HG03097 (cell line): ENCODE data around the gene TEX51.

Experiments used
- ATAC-seq: cut with Tn5 transposase; IDR thresholded peaks from one replicate; pipeline ENCODE4 v1.9.1; 2021; ENCODE audit not compliant: unreplicated experiment, low FRiP score

The TEX51 gene

DNA sequence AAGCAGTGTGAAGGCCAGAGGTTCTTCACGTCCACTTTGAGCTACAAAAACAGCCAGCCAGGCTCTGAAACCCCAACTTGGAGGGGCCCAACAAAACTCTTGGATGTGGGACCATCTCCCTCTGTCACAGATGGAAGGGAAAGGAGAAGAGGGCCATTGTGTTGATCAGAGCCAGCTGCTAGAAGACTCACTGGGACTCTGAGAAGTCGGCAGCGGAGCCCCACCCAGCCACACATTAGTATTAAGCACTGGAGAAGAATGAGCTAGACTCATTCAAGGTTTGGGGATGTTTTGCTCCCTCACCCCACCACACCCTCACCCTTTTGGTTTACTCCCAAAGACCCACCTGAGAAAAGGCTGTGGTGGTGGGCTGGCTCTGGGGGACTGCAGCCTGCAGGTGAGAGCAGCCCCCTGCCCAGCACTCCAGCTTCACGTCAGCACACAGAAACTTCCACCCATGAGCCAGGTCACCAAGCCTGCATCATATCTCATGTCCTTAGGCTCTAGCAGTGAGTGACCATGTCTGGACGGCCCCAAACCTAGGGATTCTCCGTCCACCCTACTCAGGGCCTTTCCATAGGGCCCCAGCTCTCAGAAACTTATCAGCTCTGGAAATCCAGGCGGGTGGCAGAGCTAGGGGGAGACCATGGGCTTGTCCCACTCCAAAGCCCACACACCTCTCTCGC is 12.6 kb downstream of the TEX51 start:
- ATAC-seq, result no peak

DNA sequence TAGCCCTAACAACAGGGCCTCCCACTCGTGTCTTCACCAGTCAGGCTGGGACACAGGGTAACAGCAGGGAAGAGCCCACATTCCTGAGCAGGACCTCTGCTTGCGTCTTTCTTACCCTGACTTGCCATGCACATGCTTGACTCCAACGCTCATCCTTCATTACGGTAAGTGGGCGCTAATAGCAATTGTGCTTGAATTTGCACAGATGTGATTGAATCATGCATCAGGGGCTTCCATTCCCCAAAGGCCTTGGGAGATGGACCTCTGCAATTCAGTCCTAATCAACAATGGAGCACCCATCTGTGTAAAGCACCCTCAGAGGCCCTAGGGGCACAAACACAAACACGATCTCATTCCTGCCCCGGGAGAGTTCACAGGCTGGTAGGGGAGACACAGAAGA is 13.5 kb downstream of the TEX51 start:
- no peak for ATAC-seq

DNA sequence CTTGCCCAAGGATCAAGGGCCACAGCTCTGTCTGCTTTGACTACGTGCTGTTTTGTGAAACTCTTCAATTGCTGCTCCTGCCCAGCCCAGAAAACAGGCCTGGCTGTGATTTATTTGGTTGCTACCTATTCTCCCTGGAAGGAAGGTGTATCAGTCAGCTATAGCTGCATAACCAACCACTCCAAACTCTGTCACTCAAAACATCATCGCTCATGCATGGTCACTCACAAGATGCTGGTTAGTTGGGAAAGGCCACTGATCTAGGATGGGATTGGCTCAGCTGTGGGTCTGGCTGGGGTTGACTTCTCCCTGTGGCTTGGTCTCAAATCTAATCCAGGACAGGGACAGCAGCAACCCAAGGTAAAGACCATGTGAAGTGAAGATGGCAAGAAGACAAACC is 14.6 kb downstream of the TEX51 start:
- no peak for ATAC-seq

DNA sequence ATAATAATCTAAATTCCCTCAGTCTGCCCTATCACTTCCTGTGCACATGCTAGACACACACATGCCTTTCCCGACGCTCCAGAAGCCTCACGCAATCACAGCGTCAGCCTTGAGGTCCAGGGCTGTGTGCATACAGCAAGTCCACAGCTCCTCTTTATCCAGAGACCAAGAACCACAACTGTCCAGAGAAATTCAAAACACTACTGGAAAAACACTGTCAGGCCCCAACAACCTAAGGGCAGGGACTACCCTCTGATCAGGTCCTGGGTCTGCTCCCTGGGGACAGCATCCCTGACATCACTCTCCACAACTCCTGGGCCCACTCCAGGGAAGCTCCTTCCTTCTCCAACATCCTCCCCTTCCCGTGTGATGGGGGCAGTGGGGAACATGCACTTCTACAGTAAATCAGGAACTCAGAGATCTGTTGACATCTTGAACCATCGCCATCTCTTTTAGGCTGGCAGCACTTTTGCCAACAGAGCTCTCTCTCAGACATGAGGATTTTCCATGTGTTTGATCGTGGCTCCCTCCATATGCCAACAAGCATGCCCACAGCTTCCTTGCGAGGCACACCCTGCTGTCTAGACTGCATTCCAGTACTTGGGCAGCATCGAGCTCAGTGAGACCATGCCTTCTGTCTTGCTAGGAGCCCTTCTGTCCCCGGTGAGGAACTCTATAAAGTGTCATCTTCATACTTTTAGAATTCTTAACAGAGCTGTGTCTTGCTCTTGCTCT is 15.4 kb downstream of the TEX51 start:
- no peak for ATAC-seq

DNA sequence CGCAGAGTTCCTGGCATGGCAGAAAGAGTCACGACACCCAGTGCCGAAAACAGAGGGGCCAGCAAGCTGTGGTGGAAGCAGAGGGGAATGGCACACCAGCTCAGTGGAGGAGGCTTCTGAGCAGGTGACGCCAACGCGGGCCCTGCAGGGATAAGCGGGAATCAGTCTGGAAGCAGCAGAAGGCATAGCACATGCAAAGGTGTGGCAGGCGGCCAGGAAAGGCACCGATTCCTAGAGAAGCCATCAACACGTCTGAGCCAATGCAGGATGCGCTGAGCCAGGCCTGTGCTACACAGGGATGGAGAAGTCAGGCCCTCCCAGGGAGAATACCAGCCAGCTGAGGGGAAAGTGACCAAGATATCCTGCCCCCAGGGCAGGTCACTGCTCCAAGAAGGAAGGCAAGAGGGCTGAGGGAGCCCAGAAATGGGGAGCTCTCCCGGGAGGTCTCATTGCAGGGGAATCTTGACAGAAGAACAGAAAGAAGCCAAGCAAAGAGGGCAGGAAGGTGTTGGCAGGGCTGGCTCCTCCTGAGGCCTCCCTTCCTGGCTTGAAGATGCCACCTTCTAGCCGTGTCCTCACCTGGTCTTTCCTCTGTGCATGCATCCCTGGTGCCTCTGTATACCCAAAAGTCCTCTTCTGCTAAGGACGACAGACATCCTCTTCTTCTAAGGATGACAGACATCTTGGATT is 16.3 kb downstream of the TEX51 start:
- no peak for ATAC-seq

DNA sequence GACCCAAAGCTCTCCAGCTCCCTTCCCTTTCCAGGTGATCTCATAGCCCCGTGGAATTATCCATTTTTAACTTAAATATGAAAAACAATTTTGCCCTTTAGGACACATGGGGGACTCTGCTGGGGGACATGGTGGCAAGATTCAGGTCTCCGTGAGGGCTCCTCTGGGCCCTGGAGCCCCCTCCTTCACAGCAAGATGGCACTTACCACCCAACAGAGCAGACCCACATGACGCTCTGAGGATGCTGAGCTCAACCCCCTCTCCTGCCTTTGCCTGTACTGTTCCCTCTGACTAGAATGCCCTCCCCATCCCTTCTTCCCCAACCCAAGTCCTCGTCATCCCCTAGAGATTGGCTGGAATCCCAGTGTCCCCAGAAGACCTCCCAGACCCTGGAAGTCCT is 17.2 kb downstream of the TEX51 start:
- ATAC-seq, result no peak

DNA sequence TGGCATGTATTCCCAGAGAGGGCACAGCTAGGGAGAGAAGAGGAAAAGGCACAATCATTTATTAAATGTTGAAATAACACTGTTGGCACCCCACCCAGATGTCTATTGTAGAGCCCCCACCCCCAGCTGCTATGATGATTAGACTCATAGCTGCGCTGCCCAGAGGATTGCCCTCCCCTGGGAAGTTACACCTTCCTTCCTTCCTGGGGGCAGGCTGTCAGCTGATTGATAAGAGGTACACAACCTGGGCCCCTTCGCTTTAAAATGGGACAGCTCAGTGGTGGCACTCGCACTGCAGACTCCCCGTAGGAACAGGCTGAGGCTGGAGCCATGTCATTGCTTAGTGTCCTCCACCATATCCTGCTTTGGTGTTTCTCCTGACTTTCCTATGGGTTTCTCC is 18.1 kb downstream of the TEX51 start:
- no peak for ATAC-seq

DNA sequence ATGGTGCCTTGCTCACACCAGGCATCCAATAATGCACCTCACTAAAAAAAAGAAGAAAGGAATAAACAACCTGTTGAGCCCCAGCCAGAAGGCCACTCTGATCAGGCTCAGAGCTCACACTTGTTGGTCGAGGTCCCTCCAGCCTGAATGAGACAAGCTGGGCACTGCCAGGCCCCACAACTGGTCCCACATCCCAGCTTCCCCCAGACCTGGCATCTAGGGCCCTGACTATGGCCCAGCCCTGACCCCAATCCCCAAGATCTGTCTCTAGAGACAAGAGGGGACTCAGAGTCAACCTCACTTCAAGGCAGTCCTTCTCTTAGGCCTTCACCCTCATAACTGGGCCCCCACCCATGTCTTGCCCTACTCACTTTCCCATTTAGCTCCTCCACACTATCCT is 22.4 kb downstream of the TEX51 start:
- no peak for ATAC-seq

DNA sequence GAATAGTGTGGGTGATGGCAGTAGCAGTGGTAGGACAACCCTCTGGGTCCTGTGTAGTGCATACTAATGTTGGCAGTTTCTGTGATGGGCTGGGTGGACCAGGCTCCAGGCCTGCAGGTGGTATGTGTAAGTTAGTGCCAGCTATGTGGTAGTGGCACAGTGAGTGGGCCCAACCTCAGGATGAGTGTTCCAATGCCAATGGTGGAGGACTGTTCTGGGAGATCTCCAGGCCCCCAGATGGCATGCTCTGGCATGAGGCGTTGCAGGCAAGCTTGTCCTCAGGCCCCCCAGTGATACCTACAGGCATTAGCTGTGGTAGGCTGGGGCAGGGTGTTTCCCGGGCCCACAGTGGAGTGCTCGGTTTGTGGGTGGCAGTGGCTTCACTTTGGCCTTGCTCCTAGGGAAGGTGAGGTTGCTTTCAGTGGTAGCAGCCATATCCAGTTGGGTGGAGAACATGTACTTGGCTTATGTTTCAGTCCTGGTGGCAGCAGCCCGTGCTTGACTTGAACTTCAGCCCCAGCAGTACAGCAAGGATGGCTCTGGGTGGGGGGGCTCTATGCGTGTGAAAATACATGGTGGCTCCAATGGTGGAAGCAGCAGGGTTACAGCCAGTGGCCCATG is 32.4 kb downstream of the TEX51 start:
- no peak for ATAC-seq

DNA sequence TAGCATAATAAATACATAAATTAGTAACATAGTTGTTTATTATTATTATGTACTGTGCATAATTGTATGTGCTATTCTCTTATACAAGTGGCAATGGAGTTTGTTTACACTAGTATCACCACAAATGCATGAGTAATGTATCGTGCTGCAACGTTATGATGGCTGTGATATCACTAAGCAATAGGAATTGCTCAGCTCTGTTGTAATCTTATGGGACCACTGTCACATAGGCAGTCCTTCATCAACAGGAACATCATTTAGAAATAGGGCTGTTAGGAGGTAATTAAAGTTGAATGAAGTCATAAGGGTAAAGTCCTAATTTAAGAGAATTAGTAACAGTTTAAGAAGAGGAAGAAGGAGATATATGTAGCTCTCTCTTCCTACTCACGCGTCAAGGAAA is 33.8 kb downstream of the TEX51 start:
- ATAC-seq, result no peak

DNA sequence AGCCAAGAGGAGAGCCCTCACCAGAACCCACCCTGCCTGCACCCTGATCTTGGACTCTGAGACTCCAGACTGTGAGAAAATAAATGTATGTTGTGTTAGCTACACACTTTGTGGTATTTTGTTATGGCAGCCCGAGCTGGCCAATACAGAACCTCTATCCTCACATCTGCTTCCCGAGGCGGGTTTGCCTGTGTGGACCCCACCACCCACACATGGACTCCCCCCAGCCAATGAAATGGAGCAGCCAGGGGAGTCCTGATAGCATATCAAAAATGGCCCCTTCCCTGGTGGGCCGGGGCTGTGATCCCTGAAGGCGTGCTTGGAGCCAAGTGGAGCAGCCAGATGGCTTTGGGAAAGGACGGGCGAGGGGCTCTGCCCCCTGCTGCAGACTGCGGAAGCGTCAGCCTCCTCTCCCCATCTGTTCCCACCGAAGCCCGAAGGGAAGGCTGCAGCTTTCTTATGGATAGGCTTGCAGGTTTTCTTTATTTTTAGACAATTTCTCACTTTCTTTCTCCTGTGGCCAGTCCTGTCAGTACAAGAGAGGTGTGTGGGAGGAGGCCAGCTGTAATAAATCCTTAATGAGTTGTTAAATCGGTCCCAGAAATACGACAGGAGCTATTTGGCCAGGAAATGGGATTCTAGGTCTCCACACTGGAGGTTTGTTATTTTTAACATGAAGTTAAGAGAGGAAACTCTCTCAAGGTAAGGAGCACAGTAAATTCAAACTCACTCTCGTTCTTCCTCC is 34.4 kb downstream of the TEX51 start:
- no peak for ATAC-seq

DNA sequence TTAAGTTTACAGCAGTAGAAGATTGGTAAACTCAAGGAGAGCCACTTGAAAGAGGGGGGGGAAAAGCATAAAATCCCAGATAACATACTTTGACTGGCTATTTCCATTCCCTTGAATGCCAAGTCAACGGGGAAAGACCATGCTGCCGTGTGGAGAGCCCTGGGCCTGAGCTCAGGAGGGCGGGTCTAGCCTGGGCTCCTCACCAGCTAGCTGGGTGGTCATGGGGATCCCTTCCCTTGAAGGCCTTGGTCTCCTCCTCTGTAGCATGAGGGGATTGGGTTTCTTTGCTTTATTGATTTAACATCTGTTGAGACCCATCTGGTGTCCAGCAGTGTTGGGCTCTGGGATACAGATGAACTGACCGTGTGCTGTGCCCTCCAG is 35.0 kb downstream of the TEX51 start:
- ATAC-seq, result no peak

DNA sequence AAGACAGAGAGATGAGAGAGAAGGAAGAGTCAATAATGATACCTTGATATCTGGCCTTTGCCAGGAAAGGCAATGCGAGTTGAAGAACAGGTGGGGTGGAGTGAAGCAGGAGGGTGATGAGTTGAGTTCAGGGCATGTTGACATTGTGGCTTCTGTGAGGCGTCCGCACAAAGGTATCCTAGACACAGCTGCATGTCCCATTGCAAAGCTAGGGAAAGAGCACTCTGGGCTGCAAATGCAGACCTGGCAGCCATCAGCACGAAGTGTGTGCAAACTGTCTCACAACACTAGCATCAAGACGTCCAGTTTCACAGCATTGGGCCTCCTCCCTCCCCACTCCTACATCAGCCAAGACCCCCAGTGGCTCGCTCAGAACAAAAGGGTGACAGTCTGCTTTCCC is 36.1 kb downstream of the TEX51 start:
- no peak for ATAC-seq

DNA sequence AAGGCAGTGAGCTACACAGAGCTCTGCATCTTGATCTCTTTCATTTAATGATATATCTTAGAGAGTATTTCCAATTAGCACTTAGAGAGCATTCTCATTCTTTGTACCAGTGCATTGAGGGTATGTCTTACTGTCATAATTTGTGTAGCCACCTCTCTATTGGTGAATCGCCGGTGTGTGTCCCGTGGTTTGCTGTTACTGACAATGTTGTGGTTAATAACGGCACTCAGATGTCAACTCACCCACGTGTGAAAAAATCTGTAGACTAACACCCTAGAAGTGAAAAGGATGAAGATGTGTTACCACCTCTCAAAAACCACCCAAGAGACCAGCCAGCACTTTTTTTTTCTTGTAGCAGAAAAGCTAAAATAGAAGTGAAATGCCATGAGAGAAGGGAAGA is 37.1 kb downstream of the TEX51 start:
- ATAC-seq, result no peak

DNA sequence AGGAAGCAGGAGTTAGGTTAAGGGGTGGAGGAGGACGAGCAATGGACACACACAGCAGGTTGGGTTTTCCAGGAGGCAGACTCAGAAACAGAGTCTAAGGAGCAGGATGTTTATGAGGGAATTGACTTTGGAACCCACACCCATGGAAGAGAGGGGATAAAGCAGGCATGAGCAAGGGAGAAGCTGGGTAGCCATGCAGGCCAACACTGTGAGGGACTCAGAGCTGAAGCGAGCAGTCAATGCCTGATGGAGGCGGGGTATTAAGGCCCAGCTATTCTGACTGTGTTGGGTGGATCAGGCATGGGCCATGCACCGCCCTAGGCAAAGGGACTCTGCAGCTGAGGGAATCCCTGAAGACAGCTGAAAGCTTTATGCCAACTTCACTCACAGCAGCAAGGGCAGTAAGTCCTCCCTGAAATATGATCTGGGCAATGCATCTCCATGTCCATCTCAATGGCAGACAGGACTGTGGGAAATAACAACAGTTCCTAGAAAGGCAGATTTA is 37.6 kb downstream of the TEX51 start:
- ATAC-seq, result no peak

DNA sequence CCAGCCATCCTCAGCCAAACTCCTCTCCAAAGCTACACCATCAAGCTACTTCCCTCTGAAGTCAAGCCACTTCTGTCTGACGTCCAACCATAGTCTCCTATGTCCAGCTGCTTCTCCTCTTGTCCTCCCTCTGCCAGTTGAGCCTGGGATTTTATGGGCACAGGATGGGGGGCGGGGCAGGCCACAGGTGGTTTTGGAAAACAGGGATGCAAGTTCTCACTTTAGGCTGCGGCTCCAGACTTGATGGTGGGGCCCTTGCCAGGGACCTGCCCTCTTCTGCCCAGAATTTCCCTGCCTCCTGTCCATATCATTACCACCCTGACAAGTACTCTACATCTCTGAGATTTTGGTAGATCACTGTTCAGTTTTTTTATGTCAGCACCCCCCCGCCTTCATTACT is 41.6 kb downstream of the TEX51 start:
- ATAC-seq, result no peak

DNA sequence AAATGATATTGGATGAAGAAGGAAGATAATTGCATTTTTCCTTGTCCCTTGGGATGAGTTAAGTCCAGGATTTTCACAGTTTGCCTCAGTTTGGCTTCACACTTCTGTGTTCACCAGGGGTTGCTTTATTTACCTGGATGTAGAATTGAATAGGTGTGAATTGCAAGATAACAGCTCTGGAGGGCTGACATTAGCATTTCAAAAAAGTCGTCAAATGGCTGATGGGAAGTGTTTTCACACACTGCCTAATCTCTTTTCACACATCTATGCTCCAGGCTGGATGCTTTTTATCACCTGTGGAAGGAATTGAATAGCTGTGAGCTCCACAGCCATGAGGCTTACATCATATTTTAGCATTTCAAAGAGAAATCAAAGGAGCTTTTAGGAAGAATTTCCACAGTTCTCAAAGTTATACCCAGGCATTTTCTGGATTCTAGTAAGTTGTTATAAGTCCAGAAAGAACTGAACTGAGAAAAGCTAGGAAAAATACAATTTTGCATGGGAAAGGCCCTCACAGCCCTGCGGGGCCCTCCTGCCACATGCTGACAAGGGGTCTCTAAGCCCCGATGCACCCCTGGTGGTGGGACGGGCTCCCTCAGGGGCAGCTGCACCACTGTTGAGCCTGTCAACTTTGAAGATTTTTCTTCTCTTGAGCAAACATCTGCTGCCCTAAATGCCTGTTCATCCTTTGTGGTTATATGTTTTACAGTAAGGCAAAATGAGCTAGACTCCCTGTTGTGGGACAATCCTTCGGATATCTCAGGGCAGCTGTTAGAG is 43.9 kb downstream of the TEX51 start:
- ATAC-seq, result no peak

DNA sequence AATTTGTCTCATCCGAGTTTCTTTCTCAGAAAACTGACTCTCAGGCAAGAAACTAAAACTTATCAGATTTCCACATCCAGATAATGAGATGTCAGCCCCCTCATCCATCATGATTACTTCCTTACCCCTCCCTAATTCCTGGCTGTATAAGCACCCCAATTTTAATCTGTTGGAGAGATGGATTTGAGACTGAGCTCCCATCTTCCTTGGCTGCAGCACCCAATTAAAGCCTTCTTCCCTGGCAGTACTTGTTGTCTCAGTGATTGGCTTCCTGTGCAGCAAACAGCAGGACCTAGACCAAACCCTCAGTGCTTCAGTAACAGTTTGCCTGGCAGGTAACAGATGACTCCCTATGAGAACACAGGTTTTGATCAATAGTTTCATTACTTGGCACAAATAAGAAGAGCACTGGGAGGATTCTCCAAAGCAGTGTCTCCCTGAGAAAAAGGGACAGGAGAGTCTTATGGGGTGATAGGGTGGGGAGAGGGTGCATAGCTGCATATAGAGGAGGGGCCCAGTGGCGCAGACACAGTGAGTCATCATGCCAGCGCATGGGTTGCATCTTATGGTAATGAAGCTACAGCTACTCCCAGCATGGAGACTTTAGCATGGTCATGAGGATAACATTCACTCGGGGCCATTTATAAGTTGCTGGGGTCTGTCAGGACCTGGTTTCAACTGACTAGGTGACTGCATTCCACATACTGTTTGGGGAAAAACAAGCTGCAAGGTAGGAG is 45.1 kb downstream of the TEX51 start:
- ATAC-seq, result no peak

DNA sequence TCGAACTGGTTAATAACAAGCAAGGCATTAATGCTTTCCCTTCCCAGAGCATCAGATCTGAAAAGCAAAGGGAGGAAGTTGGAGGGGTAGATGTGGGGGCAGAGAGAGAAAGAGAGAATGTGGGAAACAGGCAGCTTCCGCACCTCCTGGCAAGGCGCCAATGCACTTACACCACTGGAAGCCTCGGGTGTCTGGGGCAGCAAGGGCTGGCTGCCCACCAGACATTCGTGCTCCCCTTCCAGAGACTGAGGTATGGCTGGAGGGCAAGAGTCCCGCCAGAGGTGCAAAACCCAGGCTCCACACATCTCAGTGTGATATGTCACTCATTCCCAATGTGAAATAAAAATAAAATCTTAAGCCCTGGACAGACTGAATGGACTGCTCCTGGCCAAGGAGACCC is 46.4 kb downstream of the TEX51 start:
- no peak for ATAC-seq
